ENCODE data around the gene GNL1. TPM values are rescaled to one million over a fixed set of nuclear protein-coding genes. Genes with fewer than 3 reads are reported as not detected.

The GNL1 gene
- total and polyA plus RNA-seq, 2 of the 8 experiments (the other 6 are each of a cell fraction or from before 2014, with no cell fraction given) = 42.4 to 67.8 TPM

DNA sequence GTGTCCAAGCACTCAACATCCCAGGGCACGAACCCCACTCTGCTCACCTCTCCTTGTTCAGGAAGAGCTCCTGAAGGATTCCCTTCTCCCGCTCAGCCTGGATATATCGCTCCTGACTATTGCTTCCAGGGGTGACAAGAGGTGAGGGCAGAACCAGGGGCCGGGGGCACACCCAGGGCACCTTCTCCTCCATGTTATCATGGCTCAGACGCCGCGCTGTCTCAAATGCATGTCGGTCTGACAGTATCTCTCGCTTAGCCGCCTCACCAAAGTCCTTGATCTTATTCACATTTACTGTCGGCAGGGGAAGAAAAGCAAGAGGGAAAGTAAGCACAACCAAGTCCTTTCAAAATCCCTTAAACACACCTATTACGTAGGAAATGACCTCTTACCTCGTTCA, 47.7 kb upstream of the GNL1 start (continued):
- TF ChIP-seq ZNF274 (IDR thresholded peaks at IDR 0.05; ENCODE audit: borderline replicate concordance, extremely low read depth, low read length) (no peak), ASH2L (IDR thresholded peaks at IDR 0.05; ENCODE audit: low read length) (no peak), YY1 (IDR thresholded peaks at IDR 0.05; ENCODE audit: low read depth, low read length) (no peak)

Data from H1 (cell line).